Breast epithelium (tissue), 3 donors: ENCODE data around the gene AQP11.

Experiments used
- POLR2A ChIP-seq: fragments of 450-650 bp; IDR thresholded peaks from one replicate; pipeline ENCODE4 v1.6.1; 2016; ENCODE audit warnings: antibody characterized with exemption, mild to moderate bottlenecking, moderate library complexity
- POLR2AphosphoS5 ChIP-seq, 3 donors: sonication (generic); formaldehyde crosslinking; IDR thresholded peaks; one replicate each; pipeline ENCODE4 v1.6.1; 2017; ENCODE audit warnings: antibody characterized with exemption in 3 of 3
- TF ChIP-seq, protein P1 (sequence below), 3 donors: fragments of 450-650 bp; IDR thresholded peaks; one replicate each; pipeline ENCODE4 v1.5.1; 2016 to 2017; ENCODE audit warnings: antibody characterized with exemption in 3 of 3, mild to moderate bottlenecking in 3 of 3, moderate library complexity in 3 of 3

DNA sequence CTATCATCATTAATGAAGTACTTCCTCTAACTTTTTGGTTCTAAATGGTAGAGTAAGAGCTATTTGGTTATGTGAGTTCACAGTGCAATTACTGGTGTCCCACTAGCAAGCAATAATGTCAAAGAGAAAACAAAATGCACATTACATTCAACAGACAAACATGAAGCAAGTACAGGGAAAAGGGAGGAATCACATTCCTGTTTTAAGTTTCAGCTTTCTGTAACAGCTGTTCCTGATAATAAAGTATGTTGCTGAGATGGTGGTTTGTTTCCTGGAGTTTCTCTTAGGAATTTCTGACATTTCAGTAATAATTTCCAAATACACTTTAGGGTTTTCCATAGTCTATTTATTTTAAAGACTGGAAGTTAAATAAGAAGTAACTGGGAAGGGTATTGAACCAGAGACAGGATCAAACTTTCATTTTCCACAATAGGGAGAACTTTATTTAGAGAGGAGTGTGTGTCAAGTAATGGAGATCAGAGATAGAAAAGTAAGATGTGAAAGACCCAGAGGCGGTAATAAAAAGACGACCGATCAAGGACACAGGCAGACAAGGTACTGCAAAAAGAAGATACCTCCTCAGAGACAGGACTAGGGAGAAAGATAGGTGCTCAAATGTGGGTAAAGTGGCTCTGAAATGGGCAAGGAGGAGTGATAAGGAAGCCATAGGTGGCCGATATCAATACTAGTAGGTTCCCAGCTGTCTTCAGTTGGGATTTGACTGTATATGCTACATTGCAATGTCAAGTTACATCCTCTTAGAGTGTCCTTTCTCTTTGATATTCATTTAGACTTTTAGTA lies 68.7 kb downstream of the AQP11 start:
- no peak for TF ChIP-seq POLR2AphosphoS5 (IDR thresholded peaks at IDR 0.05)
- TF ChIP-seq, protein P1, sequence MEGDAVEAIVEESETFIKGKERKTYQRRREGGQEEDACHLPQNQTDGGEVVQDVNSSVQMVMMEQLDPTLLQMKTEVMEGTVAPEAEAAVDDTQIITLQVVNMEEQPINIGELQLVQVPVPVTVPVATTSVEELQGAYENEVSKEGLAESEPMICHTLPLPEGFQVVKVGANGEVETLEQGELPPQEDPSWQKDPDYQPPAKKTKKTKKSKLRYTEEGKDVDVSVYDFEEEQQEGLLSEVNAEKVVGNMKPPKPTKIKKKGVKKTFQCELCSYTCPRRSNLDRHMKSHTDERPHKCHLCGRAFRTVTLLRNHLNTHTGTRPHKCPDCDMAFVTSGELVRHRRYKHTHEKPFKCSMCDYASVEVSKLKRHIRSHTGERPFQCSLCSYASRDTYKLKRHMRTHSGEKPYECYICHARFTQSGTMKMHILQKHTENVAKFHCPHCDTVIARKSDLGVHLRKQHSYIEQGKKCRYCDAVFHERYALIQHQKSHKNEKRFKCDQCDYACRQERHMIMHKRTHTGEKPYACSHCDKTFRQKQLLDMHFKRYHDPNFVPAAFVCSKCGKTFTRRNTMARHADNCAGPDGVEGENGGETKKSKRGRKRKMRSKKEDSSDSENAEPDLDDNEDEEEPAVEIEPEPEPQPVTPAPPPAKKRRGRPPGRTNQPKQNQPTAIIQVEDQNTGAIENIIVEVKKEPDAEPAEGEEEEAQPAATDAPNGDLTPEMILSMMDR (IDR thresholded peaks at IDR 0.05), result no peak
- TF ChIP-seq POLR2A, result no peak
